Smooth muscle cell (in vitro differentiated cells): ENCODE results near the gene UNC79. TPM values are rescaled to one million over a fixed set of nuclear protein-coding genes. Genes with fewer than 3 reads are reported as not detected.

Experiments used
- DNase-seq: peaks from one replicate; lab custom pipeline; 2025; ENCODE audit not compliant: unreplicated experiment; lab: John Stamatoyannopoulos, UW
- H2AFZ ChIP-seq: fragments of 200-600 bp; sonication (generic); 2 replicates; pipeline ENCODE4 v1.6.0; 2016; ENCODE audit warnings: antibody characterized with exemption, low read depth, mild to moderate bottlenecking
- H3F3A ChIP-seq: fragments of 200-600 bp; sonication (generic); 2 replicates; pipeline ENCODE4 v1.6.0; 2017; ENCODE audit warnings: antibody characterized with exemption, low read depth
- H3K27ac ChIP-seq: fragments of 200-600 bp; sonication (generic); 2 replicates; pipeline ENCODE4 v1.5.1; 2016; ENCODE audit warnings: low read depth, mild to moderate bottlenecking
- H3K27me3 ChIP-seq: fragments of 200-600 bp; sonication (generic); 2 replicates; pipeline ENCODE4 v1.6.1; 2016; ENCODE audit warnings: low read depth, mild to moderate bottlenecking
- H3K36me3 ChIP-seq: fragments of 200-600 bp; sonication (generic); 2 replicates; pipeline ENCODE4 v1.5.1; 2016; ENCODE audit warnings: low read depth
- H3K4me1 ChIP-seq: fragments of 200-600 bp; sonication (generic); 2 replicates; pipeline ENCODE4 v1.5.1; 2016; ENCODE audit warnings: low read depth
- H3K4me2 ChIP-seq: fragments of 200-600 bp; sonication (generic); 2 replicates; pipeline ENCODE4 v1.6.0; 2016; ENCODE audit warnings: mild to moderate bottlenecking
- H3K4me3 ChIP-seq: fragments of 200-600 bp; sonication (generic); 2 replicates; pipeline ENCODE4 v1.5.1; 2016; ENCODE audit warnings: mild to moderate bottlenecking
- H3K79me2 ChIP-seq: fragments of 200-600 bp; sonication (generic); 2 replicates; pipeline ENCODE4 v1.6.0; 2016; ENCODE audit warnings: low read depth, mild to moderate bottlenecking
- H3K9ac ChIP-seq: fragments of 200-600 bp; sonication (generic); 2 replicates; pipeline ENCODE4 v1.6.0; 2016; ENCODE audit warnings: low read depth
- H3K9me3 ChIP-seq: fragments of 200-600 bp; sonication (generic); replicated peaks from 2 replicates; pipeline ENCODE4 v1.5.1; 2016; ENCODE audit warnings: low read depth
- H4K20me1 ChIP-seq: fragments of 200-600 bp; sonication (generic); 2 replicates; pipeline ENCODE4 v1.6.0; 2016; ENCODE audit warnings: low read depth
- CTCF ChIP-seq: fragments of 200-600 bp; sonication (generic); IDR thresholded peaks from 2 replicates; pipeline ENCODE4 v1.5.1; 2017; ENCODE audit warnings: borderline replicate concordance, mild to moderate bottlenecking, antibody characterized with exemption; ENCODE audit not compliant: insufficient read depth, poor library complexity, severe bottlenecking
- WGBS: methylation state at CpG from one replicate; pipeline ENCODE4 v1.1.7; 2016; ENCODE audit warnings: low lambda C conversion rate; 5-methylcytosine and 5-hydroxymethylcytosine counted together
- polyA plus RNA-seq: library from polyadenylated mRNA; unstranded; fragments of >200 nt; fragmentation: Nextera tagmentation; extraction: Ambion mirVana; gene quantifications from 2 replicates; pipeline ENCODE4 v1.2.1, GENCODE V29; 2016
- total RNA-seq: library from RNA; depleted of rRNA; stranded (reverse); fragments of >200 nt; gene quantifications from 2 replicates; pipeline ENCODE4 v1.2.3, GENCODE V29; 2014

UNC79 gene
- total and polyA plus RNA-seq, 2 experiments from 2014 or later, result 0.06 to 0.36 TPM

- Histone ChIP-seq H3K4me2 (no peak overlapping the region), H3K9ac (no peak overlapping the region), H4K20me1 (no peaks in the 10 kb centered on the region), H3F3A (no peaks in the 10 kb centered on the region), H3K27ac (no peak overlapping the region), H3K27me3 (no peaks in the 10 kb centered on the region), H3K4me3 (no peak overlapping the region), H3K79me2 (no peaks in the 10 kb centered on the region), H3K9me3 (no peaks in the 10 kb centered on the region), H3K36me3 (no peaks in the 10 kb centered on the region), H3K4me1 (no peaks in the 10 kb centered on the region), H2AFZ (no peak overlapping the region)
- TF ChIP-seq CTCF, result no peak
- no peak for DNase-seq
- 82% methylated on average over 3 of the region's 3 CpGs for WGBS
Measured at GRCh38 chr14:93496856-93497741, 66.4 kb downstream of the UNC79 start.

GRCh38 chr14:93510056-93510455, 79.3 kb downstream of the UNC79 start:
- Histone ChIP-seq H3K4me1 (no peaks in the 10 kb centered on the region), H3K79me2 (no peaks in the 10 kb centered on the region), H3K4me2 (no peak overlapping the region), H2AFZ (no peak overlapping the region), H3K36me3 (no peaks in the 10 kb centered on the region), H3K27ac (no peak overlapping the region), H3K9ac (no peak overlapping the region), H3K27me3 (no peaks in the 10 kb centered on the region), H3K9me3 (no peaks in the 10 kb centered on the region), H3F3A (no peaks in the 10 kb centered on the region), H3K4me3 (no peak overlapping the region), H4K20me1 (no peaks in the 10 kb centered on the region)
- DNase-seq, result no peak
- WGBS, result 95% methylated on average over 1 of the region's 1 CpG
- no peak for TF ChIP-seq CTCF

GRCh38 chr14:93511001-93511400, 80.3 kb downstream of the UNC79 start:
- Histone ChIP-seq H3K4me3 (no peak overlapping the region), H3K27me3 (no peaks in the 10 kb centered on the region), H3K4me2 (no peak overlapping the region), H3K79me2 (no peaks in the 10 kb centered on the region), H4K20me1 (no peaks in the 10 kb centered on the region), H3K9me3 (no peaks in the 10 kb centered on the region), H3K27ac (no peak overlapping the region), H3K9ac (no peak overlapping the region), H2AFZ (no peak overlapping the region), H3K4me1 (no peaks in the 10 kb centered on the region), H3F3A (no peaks in the 10 kb centered on the region), H3K36me3 (no peaks in the 10 kb centered on the region)
- DNase-seq, result no peak
- WGBS, result 94% methylated on average over 5 of the region's 5 CpGs
- no peak for TF ChIP-seq CTCF
